Left colon (tissue), 2 donors: ENCODE data around the gene ZDHHC5. TPM values are rescaled to one million over a fixed set of nuclear protein-coding genes. Genes with fewer than 3 reads are reported as not detected.
A peak's percentile ranks its signal among the peaks of the same experiment; 100 is the strongest.
"Not testable (repeated sequence)": the region's sequence is repeated elsewhere in the genome, so short reads cannot be mapped to it uniquely, and the experiment has no call there.

Experiments
- ATAC-seq: fragments of 200-7000 bp; cut with Tn5 transposase; one replicate; pipeline ENCODE4 v1.9.1; 2020; ENCODE audit warnings: mild to moderate bottlenecking, moderate library complexity
- DNase-seq, 2 donors: peaks; one replicate each; pipeline ENCODE4 v3.0.0-alpha.2; 2020
- intact Hi-C, 2 donors: fragments of 100-400 bp; cut with DNase I in 1 of 2; cut with micrococcal nuclease in 1 of 2; formaldehyde crosslinking; loops; one replicate each; pipeline versions ENCODE4 v1.11.2 to v1.14.0; 2022; cut with DNase I, micrococcal nuclease
- total RNA-seq, 2 donors: library from RNA; stranded (reverse); fragmentation: NEBNext Ultra II Directional; extraction: Animal tissue kit (Norgen Biotek cat#: 25700); gene quantifications; one replicate each; pipeline ENCODE4 v1.2.1, GENCODE V29; 2021
- donor health status: DM: no; HTN: no; CAD: no.
- donor health status: DM: yes; HTN: yes; CAD: no.

ZDHHC5 gene
- total RNA-seq, 2 donors from 2014 or later = 74.4 to 90.6 TPM

- ATAC-seq (no peak), DNase-seq (no peak)
- intact Hi-C loops = no loop called here
These were observed 42.0 kb downstream of the ZDHHC5 start for GRCh38 chr11:57709802-57710367.

- DNase-seq = peak; percentile 86 to 94
- ATAC-seq = peak; percentile 78
- intact Hi-C loops = no loop called here
These were observed 43.7 kb downstream of the ZDHHC5 start, which contains the start of gene MED19 for GRCh38 chr11:57711414-57712255. Gene MED19, minus strand, starts transcription at chr11:57712215. Its CDS starts 36 bp downstream, at chr11:57712179.

- ATAC-seq (peak; percentile 86), DNase-seq (peak; percentile 95)
- intact Hi-C loops = no loop called here
These were observed 44.6 kb downstream of the ZDHHC5 start, which contains the start of gene TMX2 for GRCh38 chr11:57712256-57713150. Gene TMX2, plus strand, starts transcription at chr11:57712593. Its CDS starts 26 bp downstream, at chr11:57712619.

- ATAC-seq = no peak
- no peak for DNase-seq
- intact Hi-C loops = no loop called here
These were observed 45.9 kb downstream of the ZDHHC5 start for GRCh38 chr11:57713835-57714234.

- intact Hi-C loops, DNase-seq, ATAC-seq: not testable (repeated sequence)
These were observed 48.8 kb downstream of the ZDHHC5 start for GRCh38 chr11:57716726-57717125.

GRCh38 chr11:57727185-57727584 lies 59.3 kb downstream of the ZDHHC5 start:
- intact Hi-C loops = no loop called here
- DNase-seq = no peak
- no peak for ATAC-seq

GRCh38 chr11:57728829-57729228 lies 60.9 kb downstream of the ZDHHC5 start:
- no peak for ATAC-seq
- DNase-seq = no peak
- intact Hi-C loops = no loop called here

GRCh38 chr11:57729479-57729878 lies 61.6 kb downstream of the ZDHHC5 start:
- DNase-seq (no peak), ATAC-seq (no peak)
- intact Hi-C loops = no loop called here

- DNase-seq (no peak), ATAC-seq (peak; percentile 43)
- intact Hi-C loops = no loop called here
These were observed 64.7 kb downstream of the ZDHHC5 start for GRCh38 chr11:57732661-57733060.

- ATAC-seq = peak; percentile 86
- DNase-seq = peak in 1 of 2 donors; percentile 32
- intact Hi-C loops = no loop called here
These were observed 67.8 kb downstream of the ZDHHC5 start for GRCh38 chr11:57735619-57736298.

- DNase-seq (peak; percentile 94 to 98), ATAC-seq (peak; percentile 96)
- intact Hi-C loops = loop anchor here in 1 of 2 donors (5.0 kb wide), 1 partner anchor 61 kb away; no protein-coding TSS in a partner anchor
These were observed 73.5 kb downstream of the ZDHHC5 start, which contains the start of gene SELENOH for GRCh38 chr11:57741132-57742086. Gene SELENOH, plus strand, starts transcription at chr11:57741491. Its CDS starts 105 bp downstream, at chr11:57741596.

GRCh38 chr11:57742087-57742452 lies 74.2 kb downstream of the ZDHHC5 start:
- intact Hi-C loops = loop anchor here in 1 of 2 donors (5.0 kb wide), 1 partner anchor 60 kb away; no protein-coding TSS in a partner anchor
- no peak for ATAC-seq
- DNase-seq = peak in 1 of 2 donors; percentile 26

- ATAC-seq = no peak
- intact Hi-C loops = loop anchor here in 1 of 2 donors (5.0 kb wide), 1 partner anchor 58 kb away; no protein-coding TSS in a partner anchor
- no peak for DNase-seq
These were observed 76.4 kb downstream of the ZDHHC5 start for GRCh38 chr11:57744357-57744756.

- intact Hi-C loops = no loop called here
- ATAC-seq (no peak), DNase-seq (no peak)
These were observed 77.3 kb downstream of the ZDHHC5 start for GRCh38 chr11:57745206-57745605.

- ATAC-seq (no peak), DNase-seq (no peak)
- intact Hi-C loops = no loop called here
These were observed 79.0 kb downstream of the ZDHHC5 start for GRCh38 chr11:57746920-57747319.
